SK-N-SH treated with all-trans-retinoic acid at 6 μM for 48 hours (cell line): ENCODE results near the gene CEP295NL.

Experiments used
- CREB5 ChIP-seq: fragments of 250-450 bp; sonication (Bioruptor Pico); IDR thresholded peaks from 2 replicates; pipeline ENCODE4 v1.5.1; 2020; ENCODE audit warnings: low read depth, mild to moderate bottlenecking, moderate library complexity
- CSDC2 ChIP-seq: fragments of 250-450 bp; sonication (Bioruptor Pico); IDR thresholded peaks from 2 replicates; pipeline ENCODE4 v1.5.0; 2020; ENCODE audit warnings: mild to moderate bottlenecking, moderate library complexity
- GLIS3 ChIP-seq: fragments of 250-450 bp; sonication (Bioruptor Pico); IDR thresholded peaks from 2 replicates; pipeline ENCODE4 v1.5.0; 2020; ENCODE audit warnings: mild to moderate bottlenecking, moderate library complexity
- PPARA ChIP-seq: fragments of 250-450 bp; sonication (Bioruptor Pico); IDR thresholded peaks from 2 replicates; pipeline ENCODE4 v1.5.0; 2020; ENCODE audit warnings: mild to moderate bottlenecking, borderline replicate concordance
- RARB ChIP-seq: fragments of 250-450 bp; sonication (Bioruptor Pico); IDR thresholded peaks from 2 replicates; pipeline ENCODE4 v1.8.0; 2021; ENCODE audit warnings: mild to moderate bottlenecking, moderate library complexity
- SNAI2 ChIP-seq: fragments of 250-450 bp; sonication (Bioruptor Pico); IDR thresholded peaks from 2 replicates; pipeline ENCODE4 v1.5.0; 2020; ENCODE audit warnings: mild to moderate bottlenecking, moderate library complexity
- TOX ChIP-seq: fragments of 250-450 bp; sonication (Bioruptor Pico); IDR thresholded peaks from 2 replicates; pipeline ENCODE4 v1.8.0; 2021; ENCODE audit warnings: mild to moderate bottlenecking, moderate library complexity, borderline replicate concordance
- ZC3H10 ChIP-seq: fragments of 250-450 bp; sonication (Bioruptor Pico); IDR thresholded peaks from 2 replicates; pipeline ENCODE4 v1.5.1; 2021; ENCODE audit warnings: mild to moderate bottlenecking, moderate library complexity
- TF ChIP-seq, protein P1 (sequence below): fragments of 250-450 bp; sonication (Bioruptor Pico); IDR thresholded peaks from 2 replicates; pipeline ENCODE4 v1.8.0; 2020; ENCODE audit warnings: mild to moderate bottlenecking, moderate library complexity, borderline replicate concordance

DNA sequence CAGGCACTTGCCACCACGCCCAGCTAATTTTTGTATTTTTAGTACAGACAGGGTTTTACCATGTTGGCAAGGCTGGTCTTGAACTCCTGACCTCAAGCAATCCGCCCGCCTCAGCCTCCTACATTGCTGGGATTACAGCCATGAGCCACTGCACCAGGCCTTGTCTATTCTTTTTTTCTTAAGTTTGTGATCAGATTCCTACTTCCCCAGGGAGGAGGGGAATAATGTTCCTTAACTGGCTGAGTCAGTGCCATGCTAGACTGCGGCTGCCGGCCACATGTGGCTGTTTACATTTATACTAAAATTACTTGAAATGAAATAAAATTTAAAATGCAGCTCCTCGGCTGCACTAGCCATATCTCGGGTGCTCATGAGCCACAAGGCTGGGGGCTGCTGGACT, 34.6 kb downstream of the CEP295NL start:
- TF ChIP-seq ZC3H10 (CRISPR knock-in tag) (no peak), CREB5 (CRISPR knock-in tag) (no peak), RARB (CRISPR knock-in tag) (no peak), PPARA (CRISPR knock-in tag) (no peak), CSDC2 (CRISPR knock-in tag) (no peak), GLIS3 (CRISPR knock-in tag) (no peak), TOX (CRISPR knock-in tag) (no peak), SNAI2 (CRISPR knock-in tag) (no peak)
- TF ChIP-seq, protein P1, sequence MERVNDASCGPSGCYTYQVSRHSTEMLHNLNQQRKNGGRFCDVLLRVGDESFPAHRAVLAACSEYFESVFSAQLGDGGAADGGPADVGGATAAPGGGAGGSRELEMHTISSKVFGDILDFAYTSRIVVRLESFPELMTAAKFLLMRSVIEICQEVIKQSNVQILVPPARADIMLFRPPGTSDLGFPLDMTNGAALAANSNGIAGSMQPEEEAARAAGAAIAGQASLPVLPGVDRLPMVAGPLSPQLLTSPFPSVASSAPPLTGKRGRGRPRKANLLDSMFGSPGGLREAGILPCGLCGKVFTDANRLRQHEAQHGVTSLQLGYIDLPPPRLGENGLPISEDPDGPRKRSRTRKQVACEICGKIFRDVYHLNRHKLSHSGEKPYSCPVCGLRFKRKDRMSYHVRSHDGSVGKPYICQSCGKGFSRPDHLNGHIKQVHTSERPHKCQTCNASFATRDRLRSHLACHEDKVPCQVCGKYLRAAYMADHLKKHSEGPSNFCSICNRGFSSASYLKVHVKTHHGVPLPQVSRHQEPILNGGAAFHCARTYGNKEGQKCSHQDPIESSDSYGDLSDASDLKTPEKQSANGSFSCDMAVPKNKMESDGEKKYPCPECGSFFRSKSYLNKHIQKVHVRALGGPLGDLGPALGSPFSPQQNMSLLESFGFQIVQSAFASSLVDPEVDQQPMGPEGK (CRISPR knock-in tag) = no peak
